D341Med (cell line): Measurements from ENCODE around the gene ST3GAL2.

Experiments used
- DNase-seq: peaks from one replicate; pipeline ENCODE4 v3.0.0; 2012; ENCODE audit warnings: low spot score

Gene ST3GAL2

GRCh38 chr16:70437582-70438557 is 1.0 kb downstream of the ST3GAL2 start:
- no peak for DNase-seq

- peak; percentile 78 for DNase-seq
Observed at GRCh38 chr16:70437017-70437581, 1.8 kb downstream of the ST3GAL2 start.

GRCh38 chr16:70434484-70435260 is 4.2 kb downstream of the ST3GAL2 start:
- no peak for DNase-seq

GRCh38 chr16:70433458-70434103 is 5.3 kb downstream of the ST3GAL2 start:
- no peak for DNase-seq

DNA sequence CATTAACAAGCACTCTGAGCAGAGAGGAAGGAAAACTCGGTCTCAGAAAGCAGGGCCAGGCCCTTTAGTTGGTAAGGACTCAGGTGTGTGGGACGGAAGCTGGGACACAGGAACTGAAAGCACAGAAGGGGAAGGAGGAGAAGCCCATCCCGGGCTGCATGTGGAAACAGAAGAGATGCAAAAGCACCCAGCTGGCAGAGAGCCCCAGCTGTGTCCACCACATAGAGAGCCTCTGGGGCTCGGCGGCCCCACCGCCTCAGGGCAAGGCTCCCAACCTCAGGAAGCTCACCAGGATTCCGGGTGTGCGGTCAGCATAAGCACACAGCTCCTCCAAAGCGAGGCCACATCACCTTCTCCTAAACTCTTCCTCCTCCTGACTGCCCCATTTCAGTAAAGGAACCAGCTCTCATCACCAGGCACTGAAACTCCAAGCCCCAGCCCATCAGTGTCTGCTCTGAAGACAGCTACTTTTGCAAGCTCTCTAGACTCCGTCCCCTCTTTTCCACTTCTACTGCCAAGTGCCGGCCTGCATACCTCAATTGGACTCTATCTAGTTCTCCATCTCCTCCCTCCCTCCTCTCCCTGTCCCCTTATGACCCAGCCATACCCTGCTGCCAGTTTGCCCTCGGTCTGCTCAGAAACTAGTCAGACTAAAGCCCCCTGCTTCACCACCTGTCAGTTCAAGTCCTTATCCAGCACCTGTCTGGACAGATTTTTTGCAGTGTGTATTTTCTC is 6.0 kb downstream of the ST3GAL2 start:
- no peak for DNase-seq

GRCh38 chr16:70432356-70432722 is 6.6 kb downstream of the ST3GAL2 start:
- DNase-seq = no peak

DNA sequence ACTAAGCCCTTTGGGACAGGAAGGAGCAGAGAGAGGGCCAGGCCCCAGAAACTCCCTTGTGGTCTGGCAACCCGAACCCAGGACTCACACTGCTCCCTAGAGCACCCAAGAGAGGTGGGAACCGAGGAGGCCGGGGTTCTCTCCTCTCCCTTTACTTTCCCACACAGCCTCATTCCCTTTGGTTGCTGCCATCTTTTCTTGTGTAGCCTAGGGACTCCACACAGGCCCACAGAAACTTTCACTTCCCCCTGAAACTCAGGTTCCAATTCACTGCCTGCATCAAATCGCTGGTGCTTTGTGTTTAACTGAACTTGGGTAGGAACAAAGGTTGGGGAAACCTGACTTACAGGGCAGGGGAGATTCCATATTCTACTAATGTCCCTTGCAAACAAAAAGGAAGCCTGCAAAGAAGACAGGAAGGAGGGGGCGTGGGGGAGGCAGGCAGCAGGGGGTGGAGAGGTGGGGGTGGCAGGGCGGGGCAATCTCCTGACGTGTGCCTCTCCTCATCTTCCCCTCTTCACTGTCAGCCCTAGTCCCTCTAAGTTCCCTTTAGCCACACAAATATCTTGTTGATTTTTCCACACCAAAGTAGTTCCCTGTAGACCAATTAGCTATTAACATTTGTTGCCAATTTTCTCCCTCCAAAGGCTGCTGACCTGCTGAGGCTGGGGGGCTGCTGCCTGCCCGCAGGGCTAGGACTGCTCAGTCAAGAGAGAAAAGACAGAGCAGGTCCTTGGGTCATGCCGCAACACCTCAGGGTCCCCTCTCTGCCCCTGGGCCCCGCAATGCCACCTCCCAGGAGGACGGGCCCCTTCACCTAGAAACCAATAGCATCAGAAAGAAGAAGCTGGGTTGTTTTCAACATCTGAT is 8.0 kb downstream of the ST3GAL2 start:
- no peak for DNase-seq

DNA sequence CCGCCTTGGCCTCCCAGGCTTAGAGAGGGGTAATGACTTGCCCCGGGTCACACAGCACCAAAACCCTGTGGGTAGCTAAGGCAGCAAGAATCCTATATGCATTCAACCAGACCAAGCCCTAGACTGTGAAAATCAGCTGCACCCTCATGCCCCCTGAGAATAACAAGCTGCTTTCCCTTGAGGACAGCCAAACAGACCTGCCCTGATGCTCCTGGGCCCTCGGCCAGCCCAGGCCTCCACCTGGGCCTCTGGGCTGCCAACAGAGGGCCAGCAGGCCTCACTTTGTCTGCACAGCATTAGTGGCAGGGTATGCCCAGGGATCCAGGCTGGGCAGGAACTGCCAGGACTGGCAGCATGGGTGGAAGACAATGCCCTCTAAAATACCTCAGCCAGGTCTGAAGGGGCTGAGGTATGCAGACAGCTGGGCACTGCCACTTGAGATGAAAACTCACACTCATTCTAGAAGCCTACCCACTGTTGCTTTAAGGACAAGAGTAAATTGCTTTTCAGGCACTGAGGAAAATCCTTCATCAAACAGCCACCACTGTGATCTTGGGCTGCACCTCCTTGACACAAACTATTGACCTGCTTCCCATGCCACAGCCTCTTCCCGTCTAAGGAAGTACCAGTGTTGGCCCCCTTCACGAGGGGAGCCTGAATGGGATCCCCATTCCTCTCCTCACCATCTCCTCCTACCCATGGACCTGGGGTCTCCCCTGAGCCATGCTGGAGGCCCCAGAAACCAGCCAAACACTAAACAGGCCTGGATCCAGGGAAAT is 8.8 kb downstream of the ST3GAL2 start:
- DNase-seq = peak; percentile 78

- DNase-seq = no peak
Observed at GRCh38 chr16:70428178-70428998, 10.5 kb downstream of the ST3GAL2 start.

DNA sequence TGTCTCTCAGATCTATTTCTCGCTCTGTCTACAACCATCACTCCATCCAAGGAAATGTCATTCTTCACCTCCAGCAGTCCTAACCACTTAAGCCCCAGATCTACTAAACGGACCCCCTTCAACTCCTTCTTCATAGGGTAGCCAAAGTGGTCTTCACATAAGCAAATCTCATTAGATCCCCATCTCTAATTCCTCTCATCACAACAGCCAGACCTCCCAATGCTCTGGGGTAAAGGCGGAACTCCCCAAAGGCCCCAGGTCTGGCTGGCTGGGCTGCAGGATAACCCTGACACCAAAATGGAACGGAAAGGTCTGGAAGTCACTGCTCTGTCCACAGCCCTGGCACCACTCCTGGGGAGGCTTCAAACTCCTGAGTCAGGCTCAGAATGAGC is 11.1 kb downstream of the ST3GAL2 start:
- no peak for DNase-seq

GRCh38 chr16:70422543-70422942 is 16.4 kb downstream of the ST3GAL2 start:
- no peak for DNase-seq

DNA sequence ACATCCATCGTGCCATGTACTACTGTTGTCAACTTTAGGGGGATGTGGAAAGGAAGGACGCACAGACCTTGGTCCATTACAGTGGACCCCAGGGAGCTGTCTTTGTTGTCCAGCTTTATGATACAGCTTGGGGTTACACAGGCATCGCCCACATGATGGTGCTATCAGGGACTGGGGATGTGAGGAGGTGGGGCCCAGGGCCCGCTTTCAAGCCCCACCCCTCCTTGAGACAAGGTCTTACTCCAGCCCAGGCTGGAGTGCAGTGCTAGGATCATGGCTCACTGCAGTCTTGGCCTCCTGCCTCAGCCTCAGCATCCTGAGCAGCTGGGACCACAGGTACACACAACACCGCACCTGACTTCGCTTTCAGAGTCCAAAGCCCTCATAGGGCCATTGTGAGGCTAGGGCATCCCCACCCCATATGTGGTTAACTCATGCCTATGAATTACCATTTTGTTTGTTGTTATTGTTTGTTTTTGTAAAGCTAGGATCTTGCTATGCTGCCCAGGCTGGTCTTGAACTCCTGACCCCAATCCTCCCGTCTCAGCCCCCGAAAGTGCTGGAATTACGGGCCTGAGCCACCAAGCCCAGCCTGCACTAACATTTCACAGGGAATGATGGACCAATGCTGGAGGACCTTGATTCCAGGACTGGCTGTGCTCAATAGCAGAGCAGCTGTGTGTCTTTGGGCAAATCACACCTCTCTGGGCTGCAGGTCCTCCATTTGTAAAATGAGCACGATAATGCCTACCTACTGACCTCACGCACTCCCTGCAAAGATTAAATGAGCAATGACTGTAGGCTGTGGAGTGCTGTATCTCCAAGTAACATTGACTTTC is 17.2 kb downstream of the ST3GAL2 start:
- no peak for DNase-seq

DNA sequence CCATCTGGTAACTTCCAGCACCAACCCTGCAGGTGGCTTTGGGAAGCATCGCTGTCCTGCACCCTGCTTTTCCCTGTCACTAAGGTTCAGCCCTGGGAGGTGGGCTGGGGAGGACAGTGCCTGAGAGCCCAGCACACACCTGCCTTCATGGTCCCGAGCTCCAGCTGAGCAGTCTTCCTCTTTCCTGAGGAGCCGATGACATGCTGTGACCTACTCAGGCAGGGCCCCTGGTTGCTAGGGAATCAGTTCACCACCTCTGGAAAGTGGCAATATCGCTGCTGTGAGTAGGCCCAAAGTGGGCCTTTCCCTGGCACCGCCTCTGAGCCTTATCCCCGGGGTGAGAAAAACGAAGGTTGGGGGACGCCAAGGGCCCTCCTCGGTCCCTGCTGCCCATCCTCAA is 17.9 kb downstream of the ST3GAL2 start:
- DNase-seq = no peak

DNA sequence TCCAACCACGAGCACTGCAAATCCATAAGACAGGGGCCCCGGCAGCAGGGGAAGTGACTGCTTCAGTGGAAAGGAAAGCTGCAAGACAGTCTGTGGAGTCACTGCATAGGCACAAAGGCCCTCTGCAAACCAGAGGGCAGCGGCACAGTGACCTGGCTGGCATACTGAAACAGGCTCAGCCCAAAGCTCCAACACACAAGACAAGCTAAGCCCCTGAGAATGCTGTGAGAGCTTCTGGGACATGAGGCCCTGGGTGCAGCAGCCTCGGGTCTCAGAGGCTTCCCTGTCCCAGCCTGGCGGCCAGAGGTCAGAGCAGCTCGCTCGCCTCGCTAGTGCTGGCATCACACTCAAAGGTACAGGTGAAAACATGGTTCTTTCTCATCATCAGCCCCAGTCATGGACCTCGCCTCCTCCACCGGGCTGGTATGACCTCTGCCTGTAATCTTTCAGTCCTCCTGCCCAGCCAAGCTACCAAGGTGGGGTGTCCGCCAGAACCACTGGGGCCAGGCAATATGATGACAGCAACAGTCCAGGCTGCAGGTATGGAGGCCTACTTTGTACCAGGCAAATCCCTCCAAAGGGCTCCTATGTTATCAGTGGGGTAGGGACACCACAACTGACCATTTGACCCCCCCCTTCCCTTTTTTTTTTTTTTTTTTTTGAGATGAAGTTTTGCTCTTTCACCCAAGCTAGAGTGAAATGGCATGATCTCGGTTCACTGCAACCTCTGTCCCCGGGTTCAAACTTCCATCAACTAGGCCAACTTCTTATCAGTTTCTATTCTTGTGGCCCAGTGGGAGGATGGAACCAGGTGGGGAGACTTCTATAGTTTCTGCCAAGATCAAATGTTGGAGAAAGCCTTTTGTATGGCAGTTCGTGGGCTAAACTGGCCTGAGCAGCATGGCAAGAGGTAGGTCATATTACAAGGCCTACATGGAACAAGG is 19.2 kb downstream of the ST3GAL2 start:
- no peak for DNase-seq

GRCh38 chr16:70418993-70419318 is 19.9 kb downstream of the ST3GAL2 start:
- DNase-seq = no peak

- DNase-seq = no peak
Observed at GRCh38 chr16:70418274-70418992, 20.5 kb downstream of the ST3GAL2 start.
